ENCODE measurements around the gene ZNF485.

- TF ChIP-seq CTCF (IDR thresholded peaks at IDR 0.05) = no peak
- TF ChIP-seq POLR2AphosphoS5 (IDR thresholded peaks at IDR 0.05; ENCODE audit: low read depth, low read length) = no peak
- no peak for TF ChIP-seq REST (IDR thresholded peaks at IDR 0.05; ENCODE audit: insufficient read depth in 1 of 2, low read depth in 2 of 2, low read length in 1 of 2)
- no peak for TF ChIP-seq TCF7L2 (IDR thresholded peaks at IDR 0.05; ENCODE audit: low read depth, low read length)
- TF ChIP-seq SIN3A (IDR thresholded peaks at IDR 0.05; ENCODE audit: borderline replicate concordance, insufficient read depth, low read depth, low read length) = no peak
These were observed 10.4 kb upstream of the ZNF485 start for GRCh38 chr10:43595739-43596298.

Measured in Panc1 (cell line).